WTC11 (cell line): ENCODE measurements around the gene PPA2. TPM values are rescaled to one million over a fixed set of nuclear protein-coding genes. Genes with fewer than 3 reads are reported as not detected.

Experiments used
- ATAC-seq: fragments of 200-7000 bp; cut with Tn5 transposase; 2 replicates; pipeline ENCODE4 v1.10.0; 2021; ENCODE audit warnings: mild to moderate bottlenecking, moderate library complexity
- CTCF ChIA-PET: fragments of 300-600 bp; sonication (Branson Sonifier 250); formaldehyde crosslinking; loops from one replicate; lab custom pipeline; 2021; ENCODE audit warnings: antibody characterized with exemption; lab: Charles Lee
- POLR2A ChIA-PET: fragments of 350-600 bp; sonication (Branson Sonifier 250); formaldehyde crosslinking; loops from one replicate; lab custom pipeline; 2021; ENCODE audit warnings: antibody characterized with exemption; lab: Charles Lee
- DNase-seq: peaks from one replicate; pipeline ENCODE4 v3.0.0; 2021; ENCODE audit warnings: low spot score
- H3K27ac Mint-ChIP-seq: 2 replicates; pipeline ENCODE4 v1.8.0; 2021; ENCODE audit warnings: mixed read lengths
- H3K27me3 Mint-ChIP-seq: 2 replicates; pipeline ENCODE4 v1.8.0; 2021; ENCODE audit warnings: low read depth, mild to moderate bottlenecking, moderate library complexity, mixed read lengths
- H3K36me3 Mint-ChIP-seq: 2 replicates; pipeline ENCODE4 v1.8.0; 2021; ENCODE audit warnings: mixed read lengths
- H3K4me1 Mint-ChIP-seq: 2 replicates; pipeline ENCODE4 v1.8.0; 2022; ENCODE audit warnings: mixed read lengths
- H3K4me3 Mint-ChIP-seq: 2 replicates; pipeline ENCODE4 v1.8.0; 2021; ENCODE audit warnings: mild to moderate bottlenecking, moderate library complexity, mixed read lengths
- H3K9me3 Mint-ChIP-seq: 2 replicates; pipeline ENCODE4 v1.8.0; 2021; ENCODE audit warnings: mixed read lengths
- ATF1 ChIP-seq: sonication (generic); formaldehyde crosslinking; IDR thresholded peaks from 2 replicates; pipeline ENCODE4 v1.8.1; 2023; ENCODE audit warnings: mild to moderate bottlenecking, moderate library complexity, missing genetic modification reagents
- ETV6 ChIP-seq: sonication (generic); formaldehyde crosslinking; IDR thresholded peaks from 2 replicates; pipeline ENCODE4 v1.8.1; 2022; ENCODE audit warnings: mild to moderate bottlenecking, missing genetic modification reagents
- JUN ChIP-seq: sonication (generic); formaldehyde crosslinking; IDR thresholded peaks from 2 replicates; pipeline ENCODE4 v1.8.0; 2023; ENCODE audit warnings: mild to moderate bottlenecking, missing genetic modification reagents
- NFE2L1 ChIP-seq: sonication (generic); formaldehyde crosslinking; IDR thresholded peaks from 2 replicates; pipeline ENCODE4 v1.8.1; 2023; ENCODE audit warnings: missing genetic modification reagents
- NFYB ChIP-seq: sonication (generic); formaldehyde crosslinking; conservative IDR thresholded peaks from 2 replicates; pipeline ENCODE4 v1.8.0; 2022; ENCODE audit warnings: low read depth, missing genetic modification reagents
- NR2C2 ChIP-seq: sonication (generic); formaldehyde crosslinking; IDR thresholded peaks from 2 replicates; pipeline ENCODE4 v1.8.0; 2022; ENCODE audit warnings: mild to moderate bottlenecking, missing genetic modification reagents
- RELA ChIP-seq: sonication (generic); formaldehyde crosslinking; IDR thresholded peaks from 2 replicates; pipeline ENCODE4 v1.8.1; 2022; ENCODE audit warnings: missing genetic modification reagents, mild to moderate bottlenecking, borderline replicate concordance
- SOX15 ChIP-seq: fragments of 250-450 bp; sonication (Bioruptor Pico); IDR thresholded peaks from 2 replicates; pipeline ENCODE4 v1.9.0; 2021; ENCODE audit warnings: mild to moderate bottlenecking
- TP53 ChIP-seq: sonication (generic); formaldehyde crosslinking; IDR thresholded peaks from 2 replicates; pipeline ENCODE4 v1.8.1; 2023; ENCODE audit warnings: mild to moderate bottlenecking, missing genetic modification reagents
- ZNF121 ChIP-seq: sonication (generic); formaldehyde crosslinking; IDR thresholded peaks from 2 replicates; pipeline ENCODE4 v1.8.0; 2023; ENCODE audit warnings: missing genetic modification reagents
- ZNF317 ChIP-seq: sonication (generic); formaldehyde crosslinking; IDR thresholded peaks from 2 replicates; pipeline ENCODE4 v1.8.1; 2023; ENCODE audit warnings: low read depth, mild to moderate bottlenecking, moderate library complexity, missing genetic modification reagents, borderline replicate concordance
- ZNF396 ChIP-seq: fragments of 250-450 bp; sonication (Bioruptor Pico); IDR thresholded peaks from 2 replicates; pipeline ENCODE4 v1.8.0; 2021; ENCODE audit warnings: mild to moderate bottlenecking, moderate library complexity, borderline replicate concordance
- total RNA-seq: library from RNA; stranded (reverse); gene quantifications from 3 replicates; pipeline ENCODE4 v1.2.3, GENCODE V29; 2021
- TF ChIP-seq, protein P1 (sequence below): sonication (generic); formaldehyde crosslinking; IDR thresholded peaks from 2 replicates; pipeline ENCODE4 v1.8.1; 2022; ENCODE audit warnings: low read depth, missing genetic modification reagents, borderline replicate concordance
- TF ChIP-seq, protein P2 (sequence below): sonication (generic); formaldehyde crosslinking; IDR thresholded peaks from 2 replicates; pipeline ENCODE4 v1.8.1; 2022; ENCODE audit warnings: mild to moderate bottlenecking, missing genetic modification reagents, moderate library complexity, borderline replicate concordance
- TF ChIP-seq, protein P3 (sequence below): fragments of 200-600 bp; IDR thresholded peaks from 2 replicates; pipeline ENCODE4 v1.8.0; 2022; ENCODE audit warnings: antibody characterized with exemption
- TF ChIP-seq, protein P4 (sequence below): fragments of 250-450 bp; sonication (Bioruptor Pico); IDR thresholded peaks from 2 replicates; pipeline ENCODE4 v1.9.0; 2021; ENCODE audit warnings: mild to moderate bottlenecking, borderline replicate concordance
- TF ChIP-seq, protein P5 (sequence below): sonication (generic); formaldehyde crosslinking; IDR thresholded peaks from 2 replicates; pipeline ENCODE4 v1.8.1; 2023; ENCODE audit warnings: mild to moderate bottlenecking, missing genetic modification reagents, borderline replicate concordance

Gene PPA2
- total RNA-seq, 1 experiment from 2014 or later = 50.8 TPM

DNA sequence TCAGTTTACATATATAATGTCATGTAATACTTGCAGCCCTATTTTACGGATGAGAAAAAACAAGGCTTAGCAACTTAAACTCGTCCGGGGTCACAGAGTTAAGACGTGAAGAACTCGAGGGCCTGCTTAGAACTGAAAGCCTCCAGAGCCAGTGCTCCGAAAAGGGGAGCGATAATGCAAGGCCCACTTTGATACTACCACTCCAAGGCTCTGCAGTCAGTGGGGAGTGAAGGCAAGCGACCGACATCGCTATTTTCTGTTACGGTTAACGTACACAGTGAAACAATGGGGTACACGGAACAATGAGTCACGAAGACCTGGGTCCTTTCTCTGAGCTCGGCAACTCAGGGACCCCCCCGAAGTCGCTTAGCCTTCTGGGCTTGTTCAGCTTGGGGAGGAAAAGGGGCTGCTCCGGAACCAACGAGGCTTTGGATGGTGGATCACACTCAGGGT is 965 bp downstream of the PPA2 start:
- Mint-ChIP-seq H3K9me3 (no peaks in the 10 kb centered on the region), H3K4me3 (peak overlapping the region; percentile 98), H3K4me1 (peaks cover 22% of the 10 kb centered on the region), H3K27ac (no peak overlapping the region), H3K36me3 (no peaks in the 10 kb centered on the region), H3K27me3 (peaks cover 25% of the 10 kb centered on the region)
- ChIA-PET CTCF (interaction anchor here (0.5 to 2.8 kb wide), 13 partner anchors 9 to 1023 kb away, joined by 3 to 13 read pairs (median 5); no protein-coding TSS in a partner anchor), POLR2A (interaction anchor here (0.6 kb wide), 1 partner anchor 979 kb away, joined by 10 read pairs; no protein-coding TSS in a partner anchor)
- no peak for TF ChIP-seq RELA (CRISPR knock-in tag)
- TF ChIP-seq, protein P1, sequence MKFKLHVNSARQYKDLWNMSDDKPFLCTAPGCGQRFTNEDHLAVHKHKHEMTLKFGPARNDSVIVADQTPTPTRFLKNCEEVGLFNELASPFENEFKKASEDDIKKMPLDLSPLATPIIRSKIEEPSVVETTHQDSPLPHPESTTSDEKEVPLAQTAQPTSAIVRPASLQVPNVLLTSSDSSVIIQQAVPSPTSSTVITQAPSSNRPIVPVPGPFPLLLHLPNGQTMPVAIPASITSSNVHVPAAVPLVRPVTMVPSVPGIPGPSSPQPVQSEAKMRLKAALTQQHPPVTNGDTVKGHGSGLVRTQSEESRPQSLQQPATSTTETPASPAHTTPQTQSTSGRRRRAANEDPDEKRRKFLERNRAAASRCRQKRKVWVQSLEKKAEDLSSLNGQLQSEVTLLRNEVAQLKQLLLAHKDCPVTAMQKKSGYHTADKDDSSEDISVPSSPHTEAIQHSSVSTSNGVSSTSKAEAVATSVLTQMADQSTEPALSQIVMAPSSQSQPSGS (CRISPR knock-in tag) = no peak
- no peak for TF ChIP-seq ZNF317
- TF ChIP-seq SOX15 = no peak
- TF ChIP-seq, protein P2, sequence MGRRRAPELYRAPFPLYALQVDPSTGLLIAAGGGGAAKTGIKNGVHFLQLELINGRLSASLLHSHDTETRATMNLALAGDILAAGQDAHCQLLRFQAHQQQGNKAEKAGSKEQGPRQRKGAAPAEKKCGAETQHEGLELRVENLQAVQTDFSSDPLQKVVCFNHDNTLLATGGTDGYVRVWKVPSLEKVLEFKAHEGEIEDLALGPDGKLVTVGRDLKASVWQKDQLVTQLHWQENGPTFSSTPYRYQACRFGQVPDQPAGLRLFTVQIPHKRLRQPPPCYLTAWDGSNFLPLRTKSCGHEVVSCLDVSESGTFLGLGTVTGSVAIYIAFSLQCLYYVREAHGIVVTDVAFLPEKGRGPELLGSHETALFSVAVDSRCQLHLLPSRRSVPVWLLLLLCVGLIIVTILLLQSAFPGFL (CRISPR knock-in tag) = no peak
- TF ChIP-seq NFYB = no peak
- 0 out of 2 replicates have a peak, but pooled peaks have one; percentile 30 for TF ChIP-seq ETV6 (CRISPR knock-in tag)
- no peak for TF ChIP-seq ZNF396 (CRISPR knock-in tag)
- TF ChIP-seq TP53 (CRISPR knock-in tag) = no peak
- peak; percentile 2 for ATAC-seq
- DNase-seq = no peak

DNA sequence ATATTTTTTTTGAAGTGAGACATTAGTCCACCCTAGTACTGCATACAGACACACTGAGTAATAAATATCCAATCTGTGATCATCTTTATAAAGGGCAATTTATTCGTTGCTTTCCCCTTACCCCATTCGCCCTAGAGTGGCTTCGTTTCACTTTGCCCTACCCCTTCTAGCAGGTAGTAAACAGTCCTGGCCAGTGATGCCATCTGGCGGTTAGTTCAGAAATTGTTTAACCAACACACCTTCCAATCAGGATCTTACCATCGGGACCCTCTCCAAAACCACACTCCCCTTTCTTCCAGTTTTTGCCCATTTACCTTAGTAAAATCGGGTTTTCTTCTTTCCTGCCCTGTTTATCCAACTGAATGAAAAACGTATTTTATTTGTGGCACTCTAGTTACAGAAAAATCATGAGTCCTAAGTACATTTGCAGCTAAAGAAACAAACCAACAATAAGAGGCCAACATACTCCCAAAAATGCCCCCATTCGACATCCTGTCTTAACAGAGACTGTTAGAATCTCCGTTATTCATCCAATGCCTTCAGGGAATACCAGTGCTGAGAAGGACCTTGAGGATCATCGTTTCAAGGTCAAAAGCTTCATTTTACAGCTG is 2.2 kb downstream of the PPA2 start:
- Mint-ChIP-seq H3K36me3 (no peaks in the 10 kb centered on the region), H3K4me3 (peak overlapping the region; percentile 98), H3K27ac (no peak overlapping the region; the same call in 1 of the 2 replicates), H3K4me1 (peaks cover 22% of the 10 kb centered on the region), H3K27me3 (peaks cover 23% of the 10 kb centered on the region), H3K9me3 (no peaks in the 10 kb centered on the region)
- peak; percentile 72 for DNase-seq
- ATAC-seq = peak; percentile 67
- POLR2A ChIA-PET = no interaction called here
- TF ChIP-seq NFE2L1 (CRISPR knock-in tag) = no peak
- no peak for TF ChIP-seq NR2C2 (CRISPR knock-in tag)
- TF ChIP-seq, protein P3, sequence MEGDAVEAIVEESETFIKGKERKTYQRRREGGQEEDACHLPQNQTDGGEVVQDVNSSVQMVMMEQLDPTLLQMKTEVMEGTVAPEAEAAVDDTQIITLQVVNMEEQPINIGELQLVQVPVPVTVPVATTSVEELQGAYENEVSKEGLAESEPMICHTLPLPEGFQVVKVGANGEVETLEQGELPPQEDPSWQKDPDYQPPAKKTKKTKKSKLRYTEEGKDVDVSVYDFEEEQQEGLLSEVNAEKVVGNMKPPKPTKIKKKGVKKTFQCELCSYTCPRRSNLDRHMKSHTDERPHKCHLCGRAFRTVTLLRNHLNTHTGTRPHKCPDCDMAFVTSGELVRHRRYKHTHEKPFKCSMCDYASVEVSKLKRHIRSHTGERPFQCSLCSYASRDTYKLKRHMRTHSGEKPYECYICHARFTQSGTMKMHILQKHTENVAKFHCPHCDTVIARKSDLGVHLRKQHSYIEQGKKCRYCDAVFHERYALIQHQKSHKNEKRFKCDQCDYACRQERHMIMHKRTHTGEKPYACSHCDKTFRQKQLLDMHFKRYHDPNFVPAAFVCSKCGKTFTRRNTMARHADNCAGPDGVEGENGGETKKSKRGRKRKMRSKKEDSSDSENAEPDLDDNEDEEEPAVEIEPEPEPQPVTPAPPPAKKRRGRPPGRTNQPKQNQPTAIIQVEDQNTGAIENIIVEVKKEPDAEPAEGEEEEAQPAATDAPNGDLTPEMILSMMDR = peak; percentile 48; the same call in 1 of the 2 replicates
- no peak for TF ChIP-seq ATF1 (CRISPR knock-in tag)
- no peak for TF ChIP-seq JUN
- TF ChIP-seq ZNF121 (CRISPR knock-in tag) = 0 out of 2 replicates have a peak, but pooled peaks have one; percentile 17
- CTCF ChIA-PET = no interaction called here

DNA sequence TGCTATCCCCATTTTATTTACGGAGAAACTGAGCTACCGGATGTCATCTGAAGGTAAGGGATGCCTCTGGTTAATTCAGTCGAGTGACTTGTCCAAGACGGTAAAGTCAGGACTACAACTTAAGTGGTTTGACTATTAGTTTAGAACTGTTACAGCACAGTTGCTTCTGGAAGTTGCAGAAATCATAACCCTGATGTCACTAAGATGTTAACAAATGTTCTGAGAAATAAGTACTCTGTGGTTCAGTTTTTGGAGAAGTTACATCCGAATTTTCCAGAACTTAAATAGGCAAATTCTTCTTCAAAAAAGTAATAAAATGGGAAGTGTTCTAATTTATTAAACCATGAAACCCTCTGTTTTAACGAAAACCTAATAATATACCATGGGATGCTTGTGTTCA is 3.1 kb downstream of the PPA2 start:
- POLR2A ChIA-PET = no interaction called here
- no peak for DNase-seq
- H3K27me3 Mint-ChIP-seq = peaks cover 16% of the 10 kb centered on the region
- no peak for ATAC-seq
- TF ChIP-seq, protein P4, sequence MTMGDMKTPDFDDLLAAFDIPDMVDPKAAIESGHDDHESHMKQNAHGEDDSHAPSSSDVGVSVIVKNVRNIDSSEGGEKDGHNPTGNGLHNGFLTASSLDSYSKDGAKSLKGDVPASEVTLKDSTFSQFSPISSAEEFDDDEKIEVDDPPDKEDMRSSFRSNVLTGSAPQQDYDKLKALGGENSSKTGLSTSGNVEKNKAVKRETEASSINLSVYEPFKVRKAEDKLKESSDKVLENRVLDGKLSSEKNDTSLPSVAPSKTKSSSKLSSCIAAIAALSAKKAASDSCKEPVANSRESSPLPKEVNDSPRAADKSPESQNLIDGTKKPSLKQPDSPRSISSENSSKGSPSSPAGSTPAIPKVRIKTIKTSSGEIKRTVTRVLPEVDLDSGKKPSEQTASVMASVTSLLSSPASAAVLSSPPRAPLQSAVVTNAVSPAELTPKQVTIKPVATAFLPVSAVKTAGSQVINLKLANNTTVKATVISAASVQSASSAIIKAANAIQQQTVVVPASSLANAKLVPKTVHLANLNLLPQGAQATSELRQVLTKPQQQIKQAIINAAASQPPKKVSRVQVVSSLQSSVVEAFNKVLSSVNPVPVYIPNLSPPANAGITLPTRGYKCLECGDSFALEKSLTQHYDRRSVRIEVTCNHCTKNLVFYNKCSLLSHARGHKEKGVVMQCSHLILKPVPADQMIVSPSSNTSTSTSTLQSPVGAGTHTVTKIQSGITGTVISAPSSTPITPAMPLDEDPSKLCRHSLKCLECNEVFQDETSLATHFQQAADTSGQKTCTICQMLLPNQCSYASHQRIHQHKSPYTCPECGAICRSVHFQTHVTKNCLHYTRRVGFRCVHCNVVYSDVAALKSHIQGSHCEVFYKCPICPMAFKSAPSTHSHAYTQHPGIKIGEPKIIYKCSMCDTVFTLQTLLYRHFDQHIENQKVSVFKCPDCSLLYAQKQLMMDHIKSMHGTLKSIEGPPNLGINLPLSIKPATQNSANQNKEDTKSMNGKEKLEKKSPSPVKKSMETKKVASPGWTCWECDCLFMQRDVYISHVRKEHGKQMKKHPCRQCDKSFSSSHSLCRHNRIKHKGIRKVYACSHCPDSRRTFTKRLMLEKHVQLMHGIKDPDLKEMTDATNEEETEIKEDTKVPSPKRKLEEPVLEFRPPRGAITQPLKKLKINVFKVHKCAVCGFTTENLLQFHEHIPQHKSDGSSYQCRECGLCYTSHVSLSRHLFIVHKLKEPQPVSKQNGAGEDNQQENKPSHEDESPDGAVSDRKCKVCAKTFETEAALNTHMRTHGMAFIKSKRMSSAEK (CRISPR knock-in tag) = no peak
- TF ChIP-seq, protein P5, sequence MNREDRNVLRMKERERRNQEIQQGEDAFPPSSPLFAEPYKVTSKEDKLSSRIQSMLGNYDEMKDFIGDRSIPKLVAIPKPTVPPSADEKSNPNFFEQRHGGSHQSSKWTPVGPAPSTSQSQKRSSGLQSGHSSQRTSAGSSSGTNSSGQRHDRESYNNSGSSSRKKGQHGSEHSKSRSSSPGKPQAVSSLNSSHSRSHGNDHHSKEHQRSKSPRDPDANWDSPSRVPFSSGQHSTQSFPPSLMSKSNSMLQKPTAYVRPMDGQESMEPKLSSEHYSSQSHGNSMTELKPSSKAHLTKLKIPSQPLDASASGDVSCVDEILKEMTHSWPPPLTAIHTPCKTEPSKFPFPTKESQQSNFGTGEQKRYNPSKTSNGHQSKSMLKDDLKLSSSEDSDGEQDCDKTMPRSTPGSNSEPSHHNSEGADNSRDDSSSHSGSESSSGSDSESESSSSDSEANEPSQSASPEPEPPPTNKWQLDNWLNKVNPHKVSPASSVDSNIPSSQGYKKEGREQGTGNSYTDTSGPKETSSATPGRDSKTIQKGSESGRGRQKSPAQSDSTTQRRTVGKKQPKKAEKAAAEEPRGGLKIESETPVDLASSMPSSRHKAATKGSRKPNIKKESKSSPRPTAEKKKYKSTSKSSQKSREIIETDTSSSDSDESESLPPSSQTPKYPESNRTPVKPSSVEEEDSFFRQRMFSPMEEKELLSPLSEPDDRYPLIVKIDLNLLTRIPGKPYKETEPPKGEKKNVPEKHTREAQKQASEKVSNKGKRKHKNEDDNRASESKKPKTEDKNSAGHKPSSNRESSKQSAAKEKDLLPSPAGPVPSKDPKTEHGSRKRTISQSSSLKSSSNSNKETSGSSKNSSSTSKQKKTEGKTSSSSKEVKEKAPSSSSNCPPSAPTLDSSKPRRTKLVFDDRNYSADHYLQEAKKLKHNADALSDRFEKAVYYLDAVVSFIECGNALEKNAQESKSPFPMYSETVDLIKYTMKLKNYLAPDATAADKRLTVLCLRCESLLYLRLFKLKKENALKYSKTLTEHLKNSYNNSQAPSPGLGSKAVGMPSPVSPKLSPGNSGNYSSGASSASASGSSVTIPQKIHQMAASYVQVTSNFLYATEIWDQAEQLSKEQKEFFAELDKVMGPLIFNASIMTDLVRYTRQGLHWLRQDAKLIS (CRISPR knock-in tag) = no peak
- TF ChIP-seq, all 79 proteins: peak for 0
- Mint-ChIP-seq H3K4me3 (no peak overlapping the region), H3K36me3 (0 out of 2 replicates have a peak, but pooled peaks cover 1% of the 10 kb centered on the region), H3K27ac (no peak overlapping the region), H3K4me1 (peaks cover 22% of the 10 kb centered on the region), H3K9me3 (no peaks in the 10 kb centered on the region)
- CTCF ChIA-PET = no interaction called here
